Activated CD4-positive, alpha-beta T cell treated with anti-CD3 and anti-CD28 coated beads, Interleukin-2, amount 10 ng/mL, durations not matched to agents 24 days and 14 days (primary cell): ENCODE data around the gene NDUFV3. TPM values are rescaled to one million over a fixed set of nuclear protein-coding genes. Genes with fewer than 3 reads are reported as not detected.
A peak's percentile ranks its signal among the peaks of the same experiment; 100 is the strongest.

ENCODE experiments used
- DNase-seq: peaks from one replicate; pipeline ENCODE4 v3.0.0; 2022
- H3K27ac Mint-ChIP-seq: one replicate; pipeline ENCODE4 v1.8.0; 2022; ENCODE audit warnings: mild to moderate bottlenecking, mixed read lengths
- H3K27me3 Mint-ChIP-seq: one replicate; pipeline ENCODE4 v1.8.0; 2022; ENCODE audit warnings: mixed read lengths
- H3K36me3 Mint-ChIP-seq: one replicate; pipeline ENCODE4 v1.8.0; 2022; ENCODE audit warnings: low read depth, mild to moderate bottlenecking, mixed read lengths
- H3K4me1 Mint-ChIP-seq: one replicate; pipeline ENCODE4 v1.8.0; 2021; ENCODE audit warnings: mixed read lengths
- H3K4me3 Mint-ChIP-seq: one replicate; pipeline ENCODE4 v1.8.0; 2022; ENCODE audit warnings: mild to moderate bottlenecking, moderate library complexity, mixed read lengths
- H3K9me3 Mint-ChIP-seq: one replicate; pipeline ENCODE4 v1.8.0; 2021; ENCODE audit warnings: mixed read lengths
- intact Hi-C: fragments of 100-400 bp; cut with micrococcal nuclease; formaldehyde crosslinking; loops from one replicate; pipeline ENCODE4 v1.15.1; 2023
- total RNA-seq: library from RNA; stranded (reverse); gene quantifications from 2 replicates; pipeline ENCODE4 v1.2.3, GENCODE V29; 2022

NDUFV3 gene
- total RNA-seq, 1 donor from 2014 or later, result 41.2 TPM

DNA sequence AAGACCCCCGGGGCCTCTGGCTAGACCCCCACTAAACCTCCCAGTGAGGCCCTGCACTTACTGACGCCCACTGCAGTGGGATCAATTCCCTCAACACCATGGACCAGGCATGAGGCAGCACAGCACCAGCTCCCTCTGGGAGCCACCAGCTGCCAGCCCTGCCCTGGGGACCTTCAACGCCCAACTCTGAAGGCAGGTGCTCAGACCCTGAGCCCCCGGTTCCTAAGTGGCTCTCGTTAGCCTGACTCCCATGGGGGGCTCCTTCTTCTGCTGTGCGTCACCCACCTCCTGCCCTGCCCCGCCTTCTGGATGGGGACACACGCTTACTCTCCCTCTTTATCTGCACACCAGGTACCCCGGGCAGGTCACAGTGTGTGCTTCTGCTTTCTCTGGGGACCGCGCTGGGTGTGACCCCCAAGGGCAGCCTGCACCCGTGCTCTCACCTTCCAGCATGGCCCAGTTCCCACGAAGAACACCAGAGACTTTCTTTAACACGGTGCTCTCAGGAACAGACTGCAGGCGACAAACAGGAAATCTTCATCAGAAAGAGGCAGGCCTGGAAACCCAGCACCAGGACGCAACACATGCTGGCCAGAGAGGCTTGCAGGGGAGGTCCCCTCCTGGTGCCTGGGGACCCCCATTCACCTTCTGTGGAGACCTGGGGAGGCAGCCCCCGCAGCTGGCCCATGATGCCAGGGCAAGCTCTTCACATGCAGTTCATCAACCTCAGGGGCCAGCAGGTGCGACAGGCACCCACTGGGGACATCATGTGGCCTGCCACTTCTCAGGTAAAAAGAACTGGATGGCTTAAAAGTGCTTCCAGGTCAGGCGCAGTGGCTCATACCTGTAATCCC lies 41.1 kb upstream of the NDUFV3 start:
- intact Hi-C loops, result no loop called here
- no peaks in the 10 kb centered on the region for H3K27me3 Mint-ChIP-seq
- DNase-seq, result no peak
- H3K4me1 Mint-ChIP-seq, result peaks cover 6% of the 10 kb centered on the region
- peaks cover 59% of the 10 kb centered on the region for H3K36me3 Mint-ChIP-seq
- no peak overlapping the region for H3K27ac Mint-ChIP-seq
- H3K4me3 Mint-ChIP-seq, result no peak overlapping the region
- no peaks in the 10 kb centered on the region for H3K9me3 Mint-ChIP-seq

DNA sequence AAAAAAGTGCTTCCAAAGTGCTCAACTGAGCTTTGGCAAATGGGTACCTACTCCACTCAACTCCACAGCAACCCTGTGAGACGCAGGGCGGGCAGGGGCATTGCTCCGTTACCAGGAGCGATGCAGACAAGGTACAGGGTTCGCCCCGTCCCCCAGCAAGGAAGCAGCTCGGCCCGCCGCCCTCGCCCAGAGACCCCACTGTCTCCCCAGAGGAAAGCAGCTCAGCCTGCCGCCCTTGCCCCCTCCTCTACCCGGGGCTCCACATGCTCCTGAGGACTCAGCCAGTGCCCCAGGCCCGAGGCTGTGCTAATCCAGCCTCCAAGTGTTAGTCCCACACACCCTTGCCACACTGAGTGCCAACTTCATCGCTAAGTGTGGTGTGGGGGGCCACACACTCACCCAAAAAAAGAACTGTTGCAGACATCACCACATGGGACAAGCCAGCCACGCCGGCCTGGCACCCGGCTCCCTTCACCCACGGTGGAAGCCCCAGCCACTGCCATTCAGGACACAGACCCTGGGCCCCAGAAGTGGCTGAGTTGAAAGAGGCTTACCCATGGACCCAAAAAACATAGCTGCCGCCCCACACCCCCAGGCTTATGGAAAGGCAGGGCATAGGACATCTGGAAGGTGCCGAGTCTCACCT lies 40.1 kb upstream of the NDUFV3 start:
- intact Hi-C loops, result no loop called here
- H3K9me3 Mint-ChIP-seq, result no peaks in the 10 kb centered on the region
- DNase-seq, result no peak
- H3K27me3 Mint-ChIP-seq, result no peaks in the 10 kb centered on the region
- H3K36me3 Mint-ChIP-seq, result peaks cover 63% of the 10 kb centered on the region
- no peak overlapping the region for H3K27ac Mint-ChIP-seq
- H3K4me3 Mint-ChIP-seq, result no peak overlapping the region
- peaks cover 8% of the 10 kb centered on the region for H3K4me1 Mint-ChIP-seq

DNA sequence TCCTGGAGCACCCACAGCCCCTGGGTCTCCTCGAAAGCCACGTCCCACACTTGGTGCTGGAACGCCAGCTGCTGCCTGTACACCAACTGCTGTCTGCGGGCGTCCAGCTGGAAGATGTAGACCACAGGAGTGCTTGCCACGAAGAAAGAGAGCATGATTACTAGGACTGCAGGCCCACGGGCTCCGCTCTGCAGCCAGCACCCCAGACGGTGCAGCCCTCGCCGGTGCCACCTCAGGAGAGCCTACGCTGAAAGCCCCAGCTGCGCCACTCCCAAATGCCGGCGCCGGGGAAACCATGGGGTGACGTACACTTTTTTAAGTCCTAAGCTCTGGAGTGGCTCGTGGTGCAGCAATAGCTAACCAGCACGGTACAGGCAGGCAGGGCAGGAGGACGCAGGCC lies 39.5 kb upstream of the NDUFV3 start:
- Mint-ChIP-seq H3K4me1 (peaks cover 10% of the 10 kb centered on the region), H3K27me3 (no peaks in the 10 kb centered on the region), H3K9me3 (no peaks in the 10 kb centered on the region), H3K36me3 (peaks cover 62% of the 10 kb centered on the region), H3K27ac (no peak overlapping the region), H3K4me3 (no peak overlapping the region)
- intact Hi-C loops, result no loop called here
- no peak for DNase-seq

GRCh38 chr21:42854246-42855010 lies 38.7 kb upstream of the NDUFV3 start:
- H3K9me3 Mint-ChIP-seq, result no peaks in the 10 kb centered on the region
- peaks cover 9% of the 10 kb centered on the region for H3K4me1 Mint-ChIP-seq
- no peak overlapping the region for H3K4me3 Mint-ChIP-seq
- H3K27ac Mint-ChIP-seq, result peak overlapping the region; percentile 47
- peaks cover 62% of the 10 kb centered on the region for H3K36me3 Mint-ChIP-seq
- no peak for DNase-seq
- H3K27me3 Mint-ChIP-seq, result no peaks in the 10 kb centered on the region
- intact Hi-C loops, result no loop called here

GRCh38 chr21:42855171-42855936 lies 37.8 kb upstream of the NDUFV3 start:
- no peak for DNase-seq
- H3K27ac Mint-ChIP-seq, result no peak overlapping the region
- no peak overlapping the region for H3K4me3 Mint-ChIP-seq
- no peaks in the 10 kb centered on the region for H3K27me3 Mint-ChIP-seq
- H3K4me1 Mint-ChIP-seq, result peaks cover 9% of the 10 kb centered on the region
- H3K36me3 Mint-ChIP-seq, result peaks cover 58% of the 10 kb centered on the region
- intact Hi-C loops, result no loop called here
- H3K9me3 Mint-ChIP-seq, result no peaks in the 10 kb centered on the region

GRCh38 chr21:42855937-42856335 lies 37.2 kb upstream of the NDUFV3 start:
- Mint-ChIP-seq H3K4me1 (peaks cover 8% of the 10 kb centered on the region), H3K4me3 (no peak overlapping the region), H3K9me3 (no peaks in the 10 kb centered on the region), H3K27me3 (no peaks in the 10 kb centered on the region), H3K36me3 (peaks cover 56% of the 10 kb centered on the region), H3K27ac (no peak overlapping the region)
- intact Hi-C loops, result no loop called here
- no peak for DNase-seq

DNA sequence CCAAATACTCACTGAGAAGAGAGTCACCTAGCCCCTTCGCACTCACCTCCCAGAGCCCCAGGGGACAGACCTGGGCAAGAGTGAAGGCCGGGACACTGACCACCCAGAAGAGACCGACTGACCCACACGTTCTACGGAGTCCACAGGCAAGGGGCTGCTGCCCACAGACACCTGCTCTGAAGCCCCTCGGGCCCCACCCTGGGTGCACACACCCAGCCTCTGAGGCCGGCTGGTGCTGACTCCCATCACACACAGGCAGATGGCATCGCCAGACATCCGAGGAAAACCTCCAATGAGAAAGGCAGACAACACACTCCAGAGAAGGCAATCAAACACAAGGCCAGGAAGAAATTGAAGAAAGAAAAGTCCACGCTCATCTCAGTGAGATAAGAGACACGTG lies 35.9 kb upstream of the NDUFV3 start:
- no peaks in the 10 kb centered on the region for H3K9me3 Mint-ChIP-seq
- H3K36me3 Mint-ChIP-seq, result peaks cover 52% of the 10 kb centered on the region
- H3K27me3 Mint-ChIP-seq, result no peaks in the 10 kb centered on the region
- no peak for DNase-seq
- H3K27ac Mint-ChIP-seq, result no peak overlapping the region
- H3K4me1 Mint-ChIP-seq, result peaks cover 6% of the 10 kb centered on the region
- H3K4me3 Mint-ChIP-seq, result no peak overlapping the region
- intact Hi-C loops, result no loop called here

- H3K9me3 Mint-ChIP-seq, result no peaks in the 10 kb centered on the region
- H3K4me3 Mint-ChIP-seq, result no peak overlapping the region
- intact Hi-C loops, result no loop called here
- H3K27me3 Mint-ChIP-seq, result no peaks in the 10 kb centered on the region
- peaks cover 60% of the 10 kb centered on the region for H3K36me3 Mint-ChIP-seq
- H3K27ac Mint-ChIP-seq, result no peak overlapping the region
- no peak for DNase-seq
- peaks cover 10% of the 10 kb centered on the region for H3K4me1 Mint-ChIP-seq
Measured at GRCh38 chr21:42858185-42858847, 34.8 kb upstream of the NDUFV3 start.

- intact Hi-C loops, result no loop called here
- Mint-ChIP-seq H3K4me1 (peaks cover 11% of the 10 kb centered on the region), H3K36me3 (peaks cover 59% of the 10 kb centered on the region), H3K4me3 (no peak overlapping the region), H3K9me3 (no peaks in the 10 kb centered on the region), H3K27me3 (no peaks in the 10 kb centered on the region), H3K27ac (no peak overlapping the region)
- no peak for DNase-seq
Measured at GRCh38 chr21:42858957-42859890, 33.9 kb upstream of the NDUFV3 start.

- Mint-ChIP-seq H3K4me3 (no peak overlapping the region), H3K4me1 (peaks cover 13% of the 10 kb centered on the region), H3K27me3 (no peaks in the 10 kb centered on the region), H3K36me3 (peaks cover 58% of the 10 kb centered on the region), H3K27ac (no peak overlapping the region), H3K9me3 (no peaks in the 10 kb centered on the region)
- DNase-seq, result no peak
- intact Hi-C loops, result no loop called here
Measured at GRCh38 chr21:42859891-42860230, 33.2 kb upstream of the NDUFV3 start.

- Mint-ChIP-seq H3K9me3 (no peaks in the 10 kb centered on the region), H3K4me3 (no peak overlapping the region), H3K4me1 (peaks cover 13% of the 10 kb centered on the region), H3K36me3 (peaks cover 56% of the 10 kb centered on the region), H3K27me3 (no peaks in the 10 kb centered on the region), H3K27ac (no peak overlapping the region)
- intact Hi-C loops, result no loop called here
- no peak for DNase-seq
Measured at GRCh38 chr21:42860345-42860744, 32.8 kb upstream of the NDUFV3 start.

DNA sequence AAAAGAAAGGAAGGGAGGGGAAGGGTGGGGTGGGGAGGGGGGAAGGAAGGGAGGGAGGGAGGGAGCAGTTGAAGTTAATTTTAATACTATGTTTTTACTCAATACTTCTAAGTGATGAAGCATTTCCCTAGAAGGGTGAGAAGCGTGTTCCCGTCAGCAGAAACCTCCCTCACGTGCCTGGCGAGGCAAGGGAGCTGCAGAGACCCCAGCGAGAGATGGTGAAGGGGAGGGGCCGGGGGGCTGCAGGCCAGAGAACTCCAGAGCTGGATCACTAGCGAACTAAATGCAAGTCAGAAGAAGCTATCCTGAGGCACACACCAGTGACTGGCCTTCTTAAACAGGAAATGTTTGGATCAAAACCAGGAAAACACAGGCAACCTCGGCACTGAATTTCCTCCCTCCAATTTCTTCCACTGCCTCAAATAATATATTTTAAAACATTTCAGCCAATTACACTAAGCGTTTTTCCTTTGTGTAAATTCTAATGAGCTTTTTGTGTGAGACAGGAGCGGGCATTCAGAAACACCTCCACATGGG lies 31.7 kb upstream of the NDUFV3 start:
- H3K4me1 Mint-ChIP-seq, result peaks cover 18% of the 10 kb centered on the region
- H3K4me3 Mint-ChIP-seq, result no peak overlapping the region
- no peak for DNase-seq
- peaks cover 54% of the 10 kb centered on the region for H3K36me3 Mint-ChIP-seq
- intact Hi-C loops, result no loop called here
- H3K9me3 Mint-ChIP-seq, result no peaks in the 10 kb centered on the region
- H3K27ac Mint-ChIP-seq, result no peak overlapping the region
- H3K27me3 Mint-ChIP-seq, result no peaks in the 10 kb centered on the region
